Measurements from ENCODE around the gene HIVEP2. TPM values are rescaled to one million over a fixed set of nuclear protein-coding genes. Genes with fewer than 3 reads are reported as not detected.

Gene HIVEP2
- total and polyA plus RNA-seq, 12 donors = 5.4 to 27.6 (median 16.4) TPM

GRCh38 chr6:142965164-142965563 is 20.2 kb upstream of the HIVEP2 start:
- H3K27me3 ChIP-seq = no peaks in the 10 kb centered on the region
- no peaks in the 10 kb centered on the region for H3K4me1 ChIP-seq (replicated peaks in 1 of 2)
- no peaks in the 10 kb centered on the region for H3K36me3 ChIP-seq (replicated peaks in 1 of 2)
- H3K4me3 ChIP-seq = no peak overlapping the region
- H3K9me3 ChIP-seq (replicated peaks in 1 of 3) = no peaks in the 10 kb centered on the region
- intact Hi-C loops (cut with DNase I) = no loop called here
- DNase-seq = no peak
- 87 to 97% (median 90%) methylated on average over 1 of the region's 1 CpG for WGBS, 4 donors
- no peak overlapping the region for H3K27ac ChIP-seq
- TF ChIP-seq POLR2A (IDR thresholded peaks at IDR 0.05) (no peak), CTCF (IDR thresholded peaks at IDR 0.05) (no peak)

GRCh38 chr6:142960098-142960497 is 15.1 kb upstream of the HIVEP2 start:
- DNase-seq = no peak
- TF ChIP-seq CTCF (IDR thresholded peaks at IDR 0.05) = no peak
- TF ChIP-seq POLR2A (IDR thresholded peaks at IDR 0.05) = no peak
- intact Hi-C loops (cut with DNase I) = no loop called here
- Histone ChIP-seq H3K27me3 (no peaks in the 10 kb centered on the region), H3K36me3 (replicated peaks in 1 of 2) (no peaks in the 10 kb centered on the region), H3K4me1 (replicated peaks in 1 of 2) (no peaks in the 10 kb centered on the region), H3K9me3 (replicated peaks in 1 of 3) (no peaks in the 10 kb centered on the region), H3K4me3 (no peak overlapping the region), H3K27ac (no peak overlapping the region)

GRCh38 chr6:142958343-142958742 is 13.4 kb upstream of the HIVEP2 start:
- H3K27me3 ChIP-seq = no peaks in the 10 kb centered on the region
- no peak overlapping the region for H3K4me3 ChIP-seq
- no peaks in the 10 kb centered on the region for H3K36me3 ChIP-seq (replicated peaks in 1 of 2)
- DNase-seq = no peak
- H3K9me3 ChIP-seq (replicated peaks in 1 of 3) = no peaks in the 10 kb centered on the region
- H3K4me1 ChIP-seq (replicated peaks in 1 of 2) = no peaks in the 10 kb centered on the region
- TF ChIP-seq POLR2A (IDR thresholded peaks at IDR 0.05) (no peak), CTCF (IDR thresholded peaks at IDR 0.05) (no peak)
- WGBS, 4 donors = 81 to 89% (median 85%) methylated on average over 4 of the region's 4 CpGs
- intact Hi-C loops (cut with DNase I) = loop anchor here in 1 of 2 donors (10.0 kb wide), 1 partner anchor 66 kb away; no protein-coding TSS in a partner anchor
- no peak overlapping the region for H3K27ac ChIP-seq

GRCh38 chr6:142956726-142957125 is 11.8 kb upstream of the HIVEP2 start:
- TF ChIP-seq POLR2A (IDR thresholded peaks at IDR 0.05) (no peak), CTCF (IDR thresholded peaks at IDR 0.05) (no peak)
- no peaks in the 10 kb centered on the region for H3K4me1 ChIP-seq (replicated peaks in 1 of 2)
- H3K27me3 ChIP-seq = no peaks in the 10 kb centered on the region
- DNase-seq = no peak
- no peak overlapping the region for H3K27ac ChIP-seq
- H3K36me3 ChIP-seq (replicated peaks in 1 of 2) = no peaks in the 10 kb centered on the region
- H3K4me3 ChIP-seq = no peak overlapping the region
- WGBS, 4 donors = 75 to 93% (median 81%) methylated on average over 1 of the region's 1 CpG
- no peaks in the 10 kb centered on the region for H3K9me3 ChIP-seq (replicated peaks in 1 of 3)
- intact Hi-C loops (cut with DNase I) = loop anchor here in 1 of 2 donors (10.0 kb wide), 1 partner anchor 68 kb away; no protein-coding TSS in a partner anchor
